ENCODE data around the gene TAAR2. TPM values are rescaled to one million over a fixed set of nuclear protein-coding genes. Genes with fewer than 3 reads are reported as not detected.

The TAAR2 gene
- total and polyA plus RNA-seq, 2 of the 13 experiments (the other 11 are each of a cell fraction or from before 2014, with no cell fraction given): not detected

DNA sequence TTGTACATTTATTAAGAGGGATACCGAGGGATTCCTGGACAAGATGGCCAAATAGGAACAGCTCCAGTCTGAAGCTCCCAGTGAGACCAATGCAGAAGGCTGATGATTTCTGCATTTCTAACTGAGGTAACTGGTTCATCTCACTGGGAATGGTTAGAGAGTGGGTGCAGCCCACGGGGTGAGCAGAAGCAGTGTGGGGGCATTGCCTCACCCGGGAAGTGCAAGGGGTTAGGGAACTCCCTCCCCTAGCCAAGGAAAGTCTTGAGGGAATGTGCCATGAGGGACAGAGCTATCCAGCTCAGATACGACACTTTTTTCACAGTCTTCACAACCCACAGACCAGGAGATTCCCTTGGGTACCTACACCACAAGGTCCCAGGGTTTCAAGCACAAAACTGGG is 10.7 kb upstream of the TAAR2 start:
- no peak overlapping the region for H2AFZ ChIP-seq (ENCODE audit: low read length)
- H3K36me3 ChIP-seq (replicated peaks in 1 of 2; ENCODE audit: control insufficient read depth in 1 of 2, insufficient read depth in 2 of 2, low read length in 2 of 2): no peaks in the 10 kb centered on the region
- no peak overlapping the region for H3K9ac ChIP-seq (ENCODE audit: insufficient read depth, low read depth, low read length)
- H3K27ac ChIP-seq (ENCODE audit: extremely low read length, insufficient read depth, low read length): no peak overlapping the region
- CTCF ChIA-PET (ENCODE audit: low intra/inter-chr PET ratio, low total read pairs): no interaction called here
- no peaks in the 10 kb centered on the region for H4K20me1 ChIP-seq (ENCODE audit: insufficient read depth, low read length)
- POLR2A ChIA-PET: interaction anchor here (1.1 kb wide), 1 partner anchor 180 kb away, joined by 4 read pairs; the partner anchor contains the start of gene RPS12
- no TSS peak for BruUV-seq (replicated peaks)
- no peaks in the 10 kb centered on the region for H3K27me3 ChIP-seq (ENCODE audit: control insufficient read depth in 1 of 2, insufficient read depth in 2 of 2, low read length in 2 of 2)
- TF ChIP-seq, protein P1, sequence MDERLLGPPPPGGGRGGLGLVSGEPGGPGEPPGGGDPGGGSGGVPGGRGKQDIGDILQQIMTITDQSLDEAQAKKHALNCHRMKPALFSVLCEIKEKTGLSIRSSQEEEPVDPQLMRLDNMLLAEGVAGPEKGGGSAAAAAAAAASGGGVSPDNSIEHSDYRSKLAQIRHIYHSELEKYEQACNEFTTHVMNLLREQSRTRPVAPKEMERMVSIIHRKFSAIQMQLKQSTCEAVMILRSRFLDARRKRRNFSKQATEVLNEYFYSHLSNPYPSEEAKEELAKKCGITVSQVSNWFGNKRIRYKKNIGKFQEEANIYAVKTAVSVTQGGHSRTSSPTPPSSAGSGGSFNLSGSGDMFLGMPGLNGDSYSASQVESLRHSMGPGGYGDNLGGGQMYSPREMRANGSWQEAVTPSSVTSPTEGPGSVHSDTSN (CRISPR knock-in tag; IDR thresholded peaks at IDR 0.05): no peak
- TF ChIP-seq ZNF768 (CRISPR knock-in tag; IDR thresholded peaks at IDR 0.05) (no peak), ZNF790 (CRISPR knock-in tag; IDR thresholded peaks at IDR 0.05; ENCODE audit: borderline replicate concordance) (0 out of 2 replicates have a peak, but pooled peaks have one; percentile 33), AKAP8 (CRISPR knock-in tag; IDR thresholded peaks at IDR 0.05) (no peak), NFIB (CRISPR knock-in tag; IDR thresholded peaks at IDR 0.05; ENCODE audit: borderline replicate concordance) (no peak)
- in situ Hi-C loops (cut with HindIII; ENCODE audit: extremely low pct_ligation_motif_present, low pct_unique_long_range_greater_than_20kb): no loop called here
- intact Hi-C loops (cut with micrococcal nuclease; ENCODE audit: unreplicated experiment): no loop called here
- DNase-seq (ENCODE audit: low spot score) (no peak), FAIRE-seq (no peak), ATAC-seq (peak; percentile 57)
- H3K4me2 ChIP-seq (ENCODE audit: low read depth, low read length): peak overlapping the region; percentile 76
- no peaks in the 10 kb centered on the region; the same call in 1 of the 2 replicates for H3K9me3 ChIP-seq (ENCODE audit: low read length)
- peaks cover 20% of the 10 kb centered on the region for H3K4me1 ChIP-seq (ENCODE audit: insufficient read depth, low read length)
- no peaks in the 10 kb centered on the region for H3K79me2 ChIP-seq (ENCODE audit: insufficient read depth, low read length)
- 70% methylated on average over 3 of the region's 4 CpGs for WGBS (ENCODE audit: low lambda C conversion rate)
- H3K4me3 ChIP-seq (replicated peaks in 1 of 3; ENCODE audit: insufficient read depth in 1 of 3, low read depth in 2 of 3, low read length in 3 of 3): no peak overlapping the region

DNA sequence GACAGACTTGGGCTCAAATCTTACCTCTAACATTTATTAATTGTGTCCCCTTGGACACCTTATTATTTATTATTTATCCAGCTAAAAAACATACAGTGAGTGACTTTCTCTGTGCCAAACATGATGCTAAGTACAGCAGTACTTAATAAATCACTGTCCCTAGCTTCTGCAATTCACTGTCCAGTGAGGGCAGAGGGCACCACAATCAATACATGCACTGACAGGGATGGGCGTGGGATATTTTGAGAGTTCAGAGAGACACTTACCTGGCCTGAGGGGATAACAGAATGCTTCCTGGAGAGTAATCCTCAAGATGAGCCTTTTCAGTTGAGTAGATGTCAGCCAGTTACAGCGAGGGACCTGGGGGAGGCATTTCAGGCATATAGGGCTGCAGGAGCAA is 9.3 kb upstream of the TAAR2 start:
- Histone ChIP-seq H3K79me2 (ENCODE audit: insufficient read depth, low read length) (no peaks in the 10 kb centered on the region), H3K4me3 (replicated peaks in 1 of 3; ENCODE audit: insufficient read depth in 1 of 3, low read depth in 2 of 3, low read length in 3 of 3) (no peak overlapping the region), H3K27me3 (ENCODE audit: control insufficient read depth in 1 of 2, insufficient read depth in 2 of 2, low read length in 2 of 2) (no peaks in the 10 kb centered on the region), H3K4me1 (ENCODE audit: insufficient read depth, low read length) (peaks cover 20% of the 10 kb centered on the region), H3K9me3 (ENCODE audit: low read length) (no peaks in the 10 kb centered on the region; the same call in 1 of the 2 replicates), H3K27ac (ENCODE audit: extremely low read length, insufficient read depth, low read length) (no peak overlapping the region), H2AFZ (ENCODE audit: low read length) (no peak overlapping the region), H3K9ac (ENCODE audit: insufficient read depth, low read depth, low read length) (no peak overlapping the region), H3K4me2 (ENCODE audit: low read depth, low read length) (no peak overlapping the region), H4K20me1 (ENCODE audit: insufficient read depth, low read length) (no peaks in the 10 kb centered on the region), H3K36me3 (replicated peaks in 1 of 2; ENCODE audit: control insufficient read depth in 1 of 2, insufficient read depth in 2 of 2, low read length in 2 of 2) (no peaks in the 10 kb centered on the region)
- in situ Hi-C loops (cut with HindIII; ENCODE audit: extremely low pct_ligation_motif_present, low pct_unique_long_range_greater_than_20kb): no loop called here
- WGBS (ENCODE audit: low lambda C conversion rate): 39% methylated on average over 2 of the region's 2 CpGs
- BruUV-seq (replicated peaks): no TSS peak
- ChIA-PET CTCF (ENCODE audit: low intra/inter-chr PET ratio, low total read pairs) (no interaction called here), POLR2A (no interaction called here)
- no peak; the same call in 2 of the 3 replicates for ATAC-seq
- intact Hi-C loops (cut with micrococcal nuclease; ENCODE audit: unreplicated experiment): no loop called here
- no peak for FAIRE-seq
- no peak for DNase-seq (ENCODE audit: low spot score)
- TF ChIP-seq ELF4 (CRISPR knock-in tag; IDR thresholded peaks at IDR 0.05; ENCODE audit: borderline replicate concordance): no peak
- no peak for TF ChIP-seq U2AF1 (optimal IDR thresholded peaks at IDR 0.05; ENCODE audit: low read depth, low read length)
- TF ChIP-seq ZNF724P (CRISPR knock-in tag; IDR thresholded peaks at IDR 0.05; ENCODE audit: borderline replicate concordance): no peak
- no peak for TF ChIP-seq SRY (CRISPR knock-in tag; IDR thresholded peaks at IDR 0.05)
- TF ChIP-seq, protein P2, sequence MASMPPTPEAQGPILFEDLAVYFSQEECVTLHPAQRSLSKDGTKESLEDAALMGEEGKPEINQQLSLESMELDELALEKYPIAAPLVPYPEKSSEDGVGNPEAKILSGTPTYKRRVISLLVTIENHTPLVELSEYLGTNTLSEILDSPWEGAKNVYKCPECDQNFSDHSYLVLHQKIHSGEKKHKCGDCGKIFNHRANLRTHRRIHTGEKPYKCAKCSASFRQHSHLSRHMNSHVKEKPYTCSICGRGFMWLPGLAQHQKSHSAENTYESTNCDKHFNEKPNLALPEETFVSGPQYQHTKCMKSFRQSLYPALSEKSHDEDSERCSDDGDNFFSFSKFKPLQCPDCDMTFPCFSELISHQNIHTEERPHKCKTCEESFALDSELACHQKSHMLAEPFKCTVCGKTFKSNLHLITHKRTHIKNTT (CRISPR knock-in tag; IDR thresholded peaks at IDR 0.05): no peak
- TF ChIP-seq TCF12 (IDR thresholded peaks at IDR 0.05): no peak
- no peak for TF ChIP-seq TCF12 (CRISPR knock-in tag; IDR thresholded peaks at IDR 0.05)
- TF ChIP-seq ZNF160 (CRISPR knock-in tag; IDR thresholded peaks at IDR 0.05): no peak
- TF ChIP-seq TMF1 (CRISPR knock-in tag; IDR thresholded peaks at IDR 0.05; ENCODE audit: low read depth): no peak
- TF ChIP-seq, protein P3, sequence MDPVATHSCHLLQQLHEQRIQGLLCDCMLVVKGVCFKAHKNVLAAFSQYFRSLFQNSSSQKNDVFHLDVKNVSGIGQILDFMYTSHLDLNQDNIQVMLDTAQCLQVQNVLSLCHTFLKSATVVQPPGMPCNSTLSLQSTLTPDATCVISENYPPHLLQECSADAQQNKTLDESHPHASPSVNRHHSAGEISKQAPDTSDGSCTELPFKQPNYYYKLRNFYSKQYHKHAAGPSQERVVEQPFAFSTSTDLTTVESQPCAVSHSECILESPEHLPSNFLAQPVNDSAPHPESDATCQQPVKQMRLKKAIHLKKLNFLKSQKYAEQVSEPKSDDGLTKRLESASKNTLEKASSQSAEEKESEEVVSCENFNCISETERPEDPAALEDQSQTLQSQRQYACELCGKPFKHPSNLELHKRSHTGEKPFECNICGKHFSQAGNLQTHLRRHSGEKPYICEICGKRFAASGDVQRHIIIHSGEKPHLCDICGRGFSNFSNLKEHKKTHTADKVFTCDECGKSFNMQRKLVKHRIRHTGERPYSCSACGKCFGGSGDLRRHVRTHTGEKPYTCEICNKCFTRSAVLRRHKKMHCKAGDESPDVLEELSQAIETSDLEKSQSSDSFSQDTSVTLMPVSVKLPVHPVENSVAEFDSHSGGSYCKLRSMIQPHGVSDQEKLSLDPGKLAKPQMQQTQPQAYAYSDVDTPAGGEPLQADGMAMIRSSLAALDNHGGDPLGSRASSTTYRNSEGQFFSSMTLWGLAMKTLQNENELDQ (CRISPR knock-in tag; IDR thresholded peaks at IDR 0.05; ENCODE audit: borderline replicate concordance): no peak
- TF ChIP-seq CHD2 (IDR thresholded peaks at IDR 0.05; ENCODE audit: low read depth, low read length): no peak
